NCI-H1105 (cell line): Measurements from ENCODE around the gene S100B.
"Not testable (repeated sequence)": the region's sequence is repeated elsewhere in the genome, so short reads cannot be mapped to it uniquely, and the experiment has no call there.

ENCODE experiments used
- DNase-seq: peaks from one replicate; lab custom pipeline; 2025; lab: John Stamatoyannopoulos, UW

The S100B gene

DNA sequence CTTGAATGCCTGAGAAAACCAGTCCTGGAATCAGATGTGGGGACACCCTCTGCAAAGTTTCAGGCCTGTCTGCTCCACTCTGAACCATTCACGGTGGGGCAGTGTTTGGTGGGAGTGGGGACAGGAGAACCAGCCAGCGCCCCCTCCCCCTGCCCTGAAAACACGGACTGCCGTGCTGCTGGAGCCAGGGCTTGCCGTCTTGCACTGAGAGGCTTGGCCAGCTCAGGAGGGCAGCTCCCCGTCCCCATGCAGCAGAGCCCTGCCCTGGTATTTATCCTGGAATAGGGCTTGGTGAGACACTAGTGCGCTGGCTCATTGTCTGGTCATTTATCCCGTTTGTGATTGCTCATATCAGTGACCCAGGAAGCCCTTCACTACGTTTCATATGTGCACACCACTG lies 3.9 kb downstream of the S100B start:
- DNase-seq, result no peak

DNA sequence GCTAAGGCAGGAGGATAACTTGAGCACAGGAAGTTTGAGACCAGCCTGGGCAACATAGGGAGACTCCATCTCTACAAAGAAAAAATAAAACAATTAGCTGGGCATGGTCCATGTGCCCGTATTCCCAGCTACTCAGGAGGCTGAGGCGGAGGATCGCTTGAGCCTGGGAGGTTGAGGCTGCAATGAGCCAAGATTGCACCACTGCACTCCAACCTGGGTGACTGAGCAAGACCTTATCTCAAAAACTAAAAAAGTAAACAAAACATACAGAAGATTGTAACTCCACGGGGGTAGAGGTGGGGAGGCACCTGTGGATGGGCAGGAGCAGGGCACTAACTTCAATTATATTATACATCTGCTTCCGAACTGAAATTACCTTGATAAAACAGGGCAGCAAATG lies 4.6 kb downstream of the S100B start:
- DNase-seq, result no peak

DNA sequence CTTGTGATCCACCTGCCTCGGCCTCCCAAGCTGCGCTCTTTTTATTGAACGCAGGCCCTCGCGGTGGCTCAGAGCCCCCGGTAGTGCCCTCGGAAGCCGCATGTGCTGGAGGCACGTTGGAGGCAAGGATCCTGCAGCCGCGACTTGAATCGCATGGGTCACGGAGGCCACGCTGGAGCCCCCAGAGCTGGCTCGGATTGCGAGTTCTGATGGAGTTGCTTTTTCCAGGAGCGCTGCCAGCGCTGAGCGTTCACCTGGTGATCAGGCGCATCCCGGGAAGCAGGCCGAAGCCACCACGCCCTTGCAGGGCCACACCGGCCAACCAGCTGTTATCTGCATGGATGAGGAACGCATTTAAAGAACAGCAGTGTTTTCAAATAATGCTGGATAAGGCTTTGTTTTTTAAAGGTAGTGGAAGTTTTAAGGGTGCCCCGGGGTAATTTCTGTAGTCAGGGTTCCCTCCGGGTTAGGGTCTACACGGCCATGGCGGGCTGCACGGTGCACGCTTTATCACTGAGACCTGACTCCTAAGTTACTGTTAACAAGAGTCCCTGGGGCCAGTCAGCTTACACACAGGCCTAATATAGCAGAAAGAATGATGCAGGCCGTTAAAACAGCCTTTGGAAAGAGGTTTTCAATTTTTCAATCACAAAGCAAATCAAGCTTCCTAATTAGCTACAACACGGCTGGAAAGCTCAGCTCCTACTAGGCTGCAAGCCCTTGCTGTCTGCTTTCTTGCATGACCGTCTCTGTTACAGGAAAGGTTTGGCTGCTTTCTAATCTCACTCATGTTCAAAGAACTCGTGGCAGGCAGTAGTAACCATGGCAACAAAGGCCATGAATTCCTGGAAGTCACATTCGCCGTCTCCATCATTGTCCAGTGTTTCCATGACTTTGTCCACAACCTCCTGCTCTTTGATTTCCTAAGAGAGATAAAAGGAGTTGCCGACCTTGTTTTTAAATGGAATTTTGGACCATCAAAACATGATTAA lies 6.0 kb downstream of the S100B start:
- no peak for DNase-seq

DNA sequence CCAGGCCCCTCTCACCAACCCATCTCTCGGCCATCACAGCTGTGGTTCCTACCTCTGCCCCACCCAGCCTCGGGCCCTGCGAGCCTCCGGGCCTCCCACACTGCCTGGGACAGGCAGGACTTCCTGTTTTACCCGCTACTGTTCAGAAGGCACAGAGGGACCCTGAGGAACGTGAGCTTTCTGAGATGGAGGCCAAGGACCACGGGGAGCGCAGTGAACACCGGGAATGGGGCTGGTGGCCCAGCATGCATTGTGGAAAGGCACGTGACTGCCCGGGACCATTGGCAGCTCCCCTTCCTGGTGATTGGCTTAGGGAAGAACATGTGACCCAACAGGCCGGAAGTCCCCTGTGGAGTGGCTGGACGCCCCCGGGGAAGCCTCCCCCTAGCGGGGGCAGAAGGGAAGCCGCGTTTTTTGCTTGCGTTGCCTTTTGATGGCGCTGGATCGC lies 7.0 kb downstream of the S100B start:
- DNase-seq, result no peak

DNA sequence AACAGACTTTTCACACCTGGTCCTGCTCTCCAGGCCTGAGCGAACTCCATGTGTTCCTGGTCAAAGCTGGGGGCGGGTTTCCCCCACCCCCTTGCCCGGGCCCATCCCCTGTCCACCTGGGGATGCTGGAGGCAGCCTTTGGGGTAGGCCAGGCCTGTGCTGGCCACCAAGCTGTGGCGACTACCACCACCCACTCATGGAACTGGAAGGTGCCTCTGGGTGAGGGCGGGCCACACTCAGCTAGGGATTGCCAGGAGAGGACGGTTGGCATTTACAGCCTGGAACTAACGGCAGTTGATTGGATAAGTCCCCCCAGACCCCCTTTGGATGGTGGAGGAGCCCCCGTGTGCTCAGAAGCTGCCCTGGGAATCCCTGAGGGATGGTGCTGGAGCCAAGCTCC lies 7.9 kb downstream of the S100B start:
- DNase-seq, result no peak

DNA sequence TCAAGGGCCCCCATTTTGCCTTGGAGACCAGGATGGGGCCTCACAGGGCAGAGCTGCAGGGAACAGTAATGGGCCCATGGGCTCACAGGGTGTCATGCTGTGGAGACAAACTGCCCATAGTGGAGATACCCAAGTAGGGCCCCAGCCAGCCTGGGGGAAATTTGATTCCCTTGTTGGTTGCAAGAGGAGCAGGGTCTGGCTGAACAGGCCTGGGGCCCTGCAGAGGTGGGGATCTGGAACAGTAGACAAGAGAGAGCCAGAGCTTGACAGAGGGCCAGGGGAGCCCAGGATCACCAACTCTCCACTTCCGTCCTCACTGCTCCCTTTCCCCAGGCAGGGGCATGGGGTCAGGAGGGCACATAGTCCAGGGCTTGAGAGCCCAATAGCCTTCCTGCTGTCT lies 8.7 kb downstream of the S100B start:
- DNase-seq, result no peak

DNA sequence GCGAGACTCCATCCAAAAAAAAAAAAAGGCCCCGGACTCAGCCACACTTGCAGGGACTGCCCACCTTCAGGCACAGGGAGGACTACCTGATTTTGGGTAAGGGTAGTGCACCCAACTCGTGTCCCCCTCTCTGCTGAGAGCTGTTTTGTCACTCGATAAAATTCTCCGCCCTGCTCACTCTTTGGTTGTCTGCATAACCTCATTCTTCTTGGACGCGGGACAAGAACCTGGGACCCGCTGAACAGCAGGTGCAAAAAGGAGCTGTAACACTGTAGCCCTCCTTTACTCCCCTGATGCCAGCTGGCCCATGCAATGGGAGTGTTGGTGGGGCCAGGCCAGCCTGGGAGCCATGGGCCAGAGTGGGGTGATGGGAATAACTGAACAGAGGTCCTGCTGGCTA lies 10.6 kb downstream of the S100B start:
- no peak for DNase-seq

DNA sequence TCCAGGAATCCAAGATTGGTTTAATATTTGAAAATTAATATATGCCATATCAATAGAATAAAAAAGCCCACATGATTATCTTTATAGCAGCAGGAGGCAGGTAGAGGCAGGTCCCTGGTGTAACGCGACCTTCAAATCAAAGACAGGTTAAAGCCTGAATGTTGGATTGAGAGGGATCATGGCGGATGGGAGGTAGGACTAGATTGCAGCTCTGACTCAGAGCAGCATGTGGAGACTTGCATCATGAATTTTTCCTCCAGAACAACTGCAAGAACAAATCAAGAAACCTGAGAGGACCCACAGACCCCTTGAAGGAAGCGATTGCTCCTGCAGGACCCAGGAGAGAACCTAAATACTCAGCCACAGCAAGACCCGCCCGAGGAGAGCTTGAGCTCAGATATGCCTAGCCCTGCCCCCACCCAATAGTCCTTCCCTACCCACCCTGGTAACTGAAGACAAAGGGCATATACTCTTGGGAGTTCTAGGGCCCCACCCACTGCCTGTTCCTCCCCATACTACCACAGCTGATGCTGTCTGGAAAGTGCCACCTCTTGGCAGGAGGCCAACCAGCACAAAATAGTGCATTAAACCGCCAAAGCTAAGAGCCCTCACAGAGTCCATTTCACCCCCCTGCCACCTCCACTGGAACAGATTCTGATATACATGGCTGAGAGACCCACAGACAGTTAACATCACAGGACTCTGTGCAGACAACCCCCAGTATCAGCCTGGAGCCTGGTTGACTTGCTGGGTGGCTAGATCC lies 19.5 kb downstream of the S100B start:
- DNase-seq, result peak; percentile 22

DNA sequence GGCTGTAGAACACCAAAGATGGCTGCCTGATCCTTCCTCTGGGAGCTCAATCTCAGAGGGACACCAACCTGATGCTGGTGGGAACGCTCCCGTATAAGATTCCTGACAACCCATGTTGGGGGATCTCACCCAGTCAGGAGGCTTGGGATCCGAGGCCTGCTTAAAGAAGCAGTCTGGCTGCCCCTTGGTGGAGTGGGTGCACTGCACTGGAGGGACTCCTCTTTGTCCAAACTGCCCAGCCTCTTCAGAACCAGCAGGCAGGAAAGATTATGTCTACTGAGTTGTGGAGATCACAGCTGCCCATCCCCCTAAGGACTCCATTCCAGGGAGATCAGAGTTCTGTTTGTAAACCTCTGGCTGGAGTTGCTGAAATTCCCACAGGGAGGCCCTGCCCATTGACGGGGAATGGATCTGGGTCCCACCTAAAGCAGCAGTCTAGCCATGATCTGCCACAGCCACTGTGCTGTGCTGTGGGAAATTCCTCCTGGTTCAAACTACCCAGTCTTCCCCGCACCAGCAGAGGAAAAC lies 23.0 kb downstream of the S100B start:
- DNase-seq, result no peak

DNA sequence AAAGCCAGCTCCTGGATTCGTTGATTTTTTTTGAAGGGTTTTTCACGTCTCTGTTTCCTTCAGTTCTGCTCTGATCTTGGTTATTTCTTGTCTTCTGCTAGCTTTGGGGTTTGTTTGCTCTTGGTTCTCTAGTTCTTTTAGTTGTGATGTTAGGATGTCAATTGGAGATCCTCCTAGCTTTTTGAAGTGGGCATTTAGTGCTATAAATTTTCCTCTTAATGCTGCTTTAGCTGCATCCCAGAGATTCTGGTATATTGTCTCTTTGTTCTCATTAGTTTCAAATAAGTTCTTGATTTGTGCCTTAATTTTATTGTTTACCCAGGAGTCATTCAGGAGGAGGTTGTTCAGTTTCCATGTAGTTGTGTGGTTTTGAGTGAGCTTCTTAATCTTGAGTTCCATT lies 25.5 kb downstream of the S100B start:
- DNase-seq, result not testable (repeated sequence)

DNA sequence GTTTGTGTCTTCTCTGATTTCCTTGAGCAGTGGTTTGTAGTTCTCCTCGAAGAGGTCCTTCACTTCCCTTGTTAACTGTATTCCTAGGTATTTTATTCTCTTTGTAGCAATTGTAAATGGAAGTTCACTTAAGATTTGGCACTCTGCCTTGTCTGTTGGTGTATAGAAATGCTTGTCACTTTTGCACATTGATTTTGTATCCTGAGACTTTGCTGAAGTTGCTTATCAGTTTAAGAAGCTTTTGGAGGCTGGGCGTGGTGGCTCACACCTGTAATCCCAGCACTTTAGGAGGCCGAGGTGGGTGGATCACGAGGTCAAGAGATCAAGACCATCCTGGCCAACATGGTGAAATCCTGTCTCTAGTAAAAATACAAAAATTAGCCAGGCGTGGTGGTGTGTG lies 27.1 kb downstream of the S100B start:
- not testable (repeated sequence) for DNase-seq

DNA sequence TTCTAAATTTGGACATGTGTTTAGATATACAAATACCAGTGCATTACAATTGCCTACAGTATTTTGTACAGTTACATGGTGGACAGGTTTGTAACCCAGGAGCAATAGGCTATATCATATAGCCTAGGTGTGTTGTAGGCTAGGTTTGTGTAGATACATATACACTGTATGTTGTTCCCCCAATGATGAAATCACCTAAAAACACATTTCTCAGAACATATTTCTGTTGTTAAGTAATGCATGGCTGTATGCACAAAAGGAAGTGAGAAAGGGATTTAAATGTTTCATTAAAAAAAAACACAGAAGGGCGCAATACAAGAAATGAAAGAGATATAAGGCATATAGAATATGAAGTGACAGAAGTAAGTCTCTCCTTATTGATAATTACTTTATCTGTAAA lies 32.0 kb downstream of the S100B start:
- no peak for DNase-seq

DNA sequence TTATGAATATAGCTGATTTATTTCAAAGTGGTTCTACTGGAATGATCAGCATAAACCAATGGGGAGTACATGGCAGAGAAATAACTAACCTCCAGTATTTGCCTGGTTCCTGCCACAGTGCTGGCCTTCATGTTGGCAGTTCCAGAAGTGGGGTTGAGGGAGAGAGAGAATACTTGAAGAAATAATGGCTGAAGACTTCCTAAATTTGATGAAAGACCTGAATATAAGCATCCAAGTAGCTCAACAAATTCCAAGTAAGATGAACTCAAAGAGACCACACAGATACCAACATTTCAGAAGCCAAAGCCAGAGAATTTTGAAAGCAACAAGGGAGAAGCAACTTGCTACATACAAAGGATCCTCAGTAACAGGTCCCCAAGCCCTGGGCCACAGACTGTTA lies 34.3 kb downstream of the S100B start:
- DNase-seq, result no peak

DNA sequence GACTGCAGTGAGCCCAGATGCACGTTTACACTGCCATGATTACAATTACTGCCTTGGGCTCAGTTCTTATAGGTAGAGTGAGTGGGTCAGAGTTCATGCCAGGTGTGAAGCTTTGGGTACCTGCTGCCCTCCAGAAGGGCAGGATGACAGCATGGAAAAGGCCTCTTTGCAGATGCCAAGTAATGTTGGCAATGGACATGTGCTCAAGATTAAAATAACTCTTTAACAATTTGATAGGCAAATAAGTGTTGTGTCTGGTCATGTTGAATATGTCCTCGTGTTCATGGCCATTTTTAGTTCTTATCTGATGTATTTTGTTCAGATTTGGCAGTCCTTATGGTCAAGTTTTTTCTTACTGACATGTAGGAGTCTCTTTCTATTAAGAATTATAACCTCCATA lies 34.8 kb downstream of the S100B start:
- no peak for DNase-seq

DNA sequence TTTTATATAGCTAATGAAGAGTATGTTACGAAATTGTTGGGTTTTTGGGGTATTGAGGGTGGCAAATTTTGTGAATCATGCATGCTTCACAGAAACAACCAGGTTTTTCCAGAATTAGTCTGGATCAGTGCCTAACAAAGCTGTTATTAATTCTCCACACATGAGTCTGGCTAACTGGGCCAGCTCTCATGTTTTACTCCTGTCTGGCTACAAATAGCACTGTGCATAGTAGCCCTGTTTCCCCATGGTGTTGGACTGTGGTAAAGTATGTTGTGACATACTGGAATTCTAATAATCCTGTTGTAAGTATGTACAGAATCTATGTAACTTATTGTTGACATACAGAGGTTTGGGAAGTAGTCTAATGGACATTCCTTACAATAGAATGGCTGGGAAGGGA lies 35.8 kb downstream of the S100B start:
- no peak for DNase-seq

DNA sequence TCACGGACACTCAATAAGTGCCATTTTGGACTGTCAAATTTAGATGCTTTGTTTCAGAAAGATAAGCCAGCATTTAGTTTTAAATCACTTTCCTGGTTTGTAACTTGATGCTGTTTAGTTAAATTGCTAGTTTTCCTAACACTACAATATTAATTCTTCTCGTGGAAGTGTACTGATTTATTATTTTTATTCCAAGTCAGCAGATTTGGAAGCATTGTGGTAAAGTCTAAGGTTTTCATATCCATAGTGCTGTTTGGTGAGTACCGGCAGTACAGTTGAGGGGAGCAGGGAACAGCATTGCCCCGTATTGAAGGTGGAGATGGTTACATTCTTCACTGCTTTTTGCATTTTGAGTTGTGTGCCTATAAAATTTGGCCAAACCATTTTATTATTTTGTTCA lies 36.3 kb downstream of the S100B start:
- DNase-seq, result no peak

DNA sequence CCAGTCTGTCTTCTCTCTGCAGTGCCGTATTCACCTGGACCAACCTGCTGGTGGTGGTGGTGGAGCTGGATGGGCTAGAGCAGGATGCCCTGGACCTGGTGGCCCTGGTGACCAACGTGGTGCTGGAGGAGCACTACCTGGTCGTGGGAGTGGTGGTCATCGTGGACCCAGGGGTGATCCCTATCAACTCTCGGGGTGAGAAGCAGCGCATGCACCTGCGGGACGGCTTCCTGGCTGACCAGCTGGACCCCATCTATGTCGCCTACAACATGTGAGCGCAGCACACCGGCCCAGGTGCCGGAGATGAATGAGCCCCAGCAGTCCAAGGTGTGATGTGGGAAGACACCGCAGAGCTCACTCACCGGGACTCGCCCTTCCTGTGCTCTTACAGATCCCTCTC lies 37.5 kb downstream of the S100B start:
- no peak for DNase-seq

DNA sequence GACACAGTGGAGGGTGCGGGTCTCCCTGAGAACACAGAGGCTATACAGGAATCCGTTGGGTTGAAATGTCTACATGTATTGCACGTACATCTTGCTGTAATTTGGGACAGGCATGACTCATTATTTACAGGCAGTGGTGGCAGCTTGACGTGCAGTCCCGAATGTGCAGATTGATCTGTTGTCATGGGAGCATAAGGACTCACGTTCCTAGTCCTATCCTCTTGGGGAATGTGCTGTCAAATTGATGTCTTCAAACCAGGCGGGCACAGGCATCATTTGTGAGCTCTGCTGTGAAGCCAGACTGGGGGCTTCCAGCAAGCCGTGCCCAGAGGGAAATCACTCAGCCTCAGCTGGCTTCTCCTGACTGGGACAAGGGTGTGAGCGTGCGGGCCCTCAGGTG lies 40.5 kb downstream of the S100B start:
- no peak for DNase-seq

DNA sequence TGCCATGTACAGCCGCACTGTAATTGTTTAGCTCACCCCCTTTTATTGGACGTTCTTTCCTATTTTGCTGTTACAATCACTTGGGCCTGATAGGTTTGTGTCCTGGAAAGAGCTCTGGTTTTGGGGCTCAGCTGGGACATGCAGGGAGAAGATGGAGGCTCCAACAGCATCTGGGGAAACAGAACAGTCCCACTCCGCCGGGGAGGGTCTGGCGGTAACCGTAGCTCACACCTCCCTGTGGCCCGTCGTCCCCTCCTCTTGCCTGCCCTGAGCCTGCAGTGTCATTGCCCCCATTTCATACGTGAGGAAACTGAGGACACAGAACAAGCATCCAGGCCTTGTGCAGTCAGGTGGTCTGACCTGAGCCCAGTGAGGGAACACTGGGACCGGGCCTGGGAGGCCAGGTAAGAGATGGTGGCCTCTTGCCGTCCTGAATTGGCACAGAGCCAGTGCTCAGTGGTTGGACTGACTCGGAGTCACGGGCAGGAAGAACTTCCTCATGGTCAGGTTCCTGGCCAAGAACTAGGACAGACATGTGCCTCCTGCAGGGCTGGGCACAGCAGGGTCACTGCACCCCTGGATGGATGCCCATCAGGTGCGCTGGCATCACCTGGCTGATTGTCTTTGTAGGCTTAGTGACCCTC lies 41.8 kb downstream of the S100B start:
- DNase-seq, result no peak

DNA sequence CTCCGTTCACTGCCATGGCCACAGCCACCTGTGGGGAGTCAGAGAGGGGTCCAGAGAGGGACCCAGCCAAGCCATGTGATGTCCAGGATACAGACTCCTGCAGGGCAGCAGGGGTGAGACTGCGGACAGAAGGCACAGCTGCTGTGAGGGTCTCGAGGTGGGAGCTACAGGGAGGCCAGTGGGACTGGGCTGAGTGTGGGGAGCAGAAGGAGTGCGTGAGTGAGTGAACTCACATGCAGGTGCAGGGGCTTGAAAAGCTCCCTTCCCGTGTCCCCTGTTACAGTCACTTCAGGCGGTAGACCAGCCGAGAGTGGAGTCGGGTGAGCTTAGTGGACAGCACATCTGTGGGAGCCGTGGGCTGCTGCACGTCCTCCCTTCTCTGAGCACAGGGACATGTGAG lies 42.4 kb downstream of the S100B start:
- no peak for DNase-seq

DNA sequence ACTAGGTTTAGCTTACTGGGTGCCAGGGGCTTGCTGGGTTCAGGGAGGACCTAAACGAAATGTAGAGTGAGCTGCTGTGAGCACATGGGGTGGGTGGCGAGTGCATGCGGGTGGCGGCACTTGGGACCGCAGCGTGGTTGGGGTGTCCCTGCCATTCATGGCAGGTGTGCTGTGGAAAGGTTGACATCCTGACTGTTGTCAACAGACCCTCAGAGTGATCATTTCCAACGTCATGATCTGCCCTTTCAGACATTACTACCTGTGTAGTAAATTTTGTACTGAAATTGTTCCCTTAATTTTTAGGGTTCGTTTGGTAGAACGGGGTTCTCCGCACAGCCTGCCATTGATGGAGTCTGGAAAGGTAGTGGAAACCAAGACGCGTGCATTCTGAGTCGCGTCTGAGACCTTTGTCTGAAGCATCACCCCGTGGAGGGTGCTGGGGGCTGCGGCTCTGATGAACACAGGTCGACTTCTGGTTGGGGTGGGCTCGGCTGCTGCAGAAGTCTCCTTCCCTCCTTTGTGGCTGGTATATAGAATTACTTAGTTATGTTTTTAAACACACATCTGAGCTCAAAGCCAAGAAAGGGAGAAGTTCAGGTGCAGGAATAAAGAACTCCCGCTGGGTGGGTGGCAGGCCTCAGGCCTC lies 43.3 kb downstream of the S100B start:
- no peak for DNase-seq
